Hepatocyte (in vitro differentiated cells): Measurements from ENCODE around the gene SERPINB11.

Experiments used
- EZH2 ChIP-seq: fragments of 200-600 bp; sonication (generic); IDR thresholded peaks from 2 replicates; pipeline ENCODE4 v1.6.1; 2016; ENCODE audit warnings: antibody characterized with exemption, mild to moderate bottlenecking, borderline replicate concordance
- EZH2phosphoT487 ChIP-seq: fragments of 200-600 bp; sonication (generic); IDR thresholded peaks from one replicate; pipeline ENCODE4 v1.6.1; 2018; ENCODE audit warnings: antibody characterized with exemption, mild to moderate bottlenecking, low read depth, moderate library complexity; ENCODE audit not compliant: unreplicated experiment, severe bottlenecking
- TF ChIP-seq, protein P1 (sequence below): fragments of 200-600 bp; sonication (generic); IDR thresholded peaks from 2 replicates; pipeline ENCODE4 v1.5.1; 2016; ENCODE audit warnings: antibody characterized with exemption, mild to moderate bottlenecking; ENCODE audit not compliant: poor library complexity

GRCh38 chr18:63683152-63683551 lies 19.6 kb upstream of the SERPINB11 start:
- TF ChIP-seq, protein P1, sequence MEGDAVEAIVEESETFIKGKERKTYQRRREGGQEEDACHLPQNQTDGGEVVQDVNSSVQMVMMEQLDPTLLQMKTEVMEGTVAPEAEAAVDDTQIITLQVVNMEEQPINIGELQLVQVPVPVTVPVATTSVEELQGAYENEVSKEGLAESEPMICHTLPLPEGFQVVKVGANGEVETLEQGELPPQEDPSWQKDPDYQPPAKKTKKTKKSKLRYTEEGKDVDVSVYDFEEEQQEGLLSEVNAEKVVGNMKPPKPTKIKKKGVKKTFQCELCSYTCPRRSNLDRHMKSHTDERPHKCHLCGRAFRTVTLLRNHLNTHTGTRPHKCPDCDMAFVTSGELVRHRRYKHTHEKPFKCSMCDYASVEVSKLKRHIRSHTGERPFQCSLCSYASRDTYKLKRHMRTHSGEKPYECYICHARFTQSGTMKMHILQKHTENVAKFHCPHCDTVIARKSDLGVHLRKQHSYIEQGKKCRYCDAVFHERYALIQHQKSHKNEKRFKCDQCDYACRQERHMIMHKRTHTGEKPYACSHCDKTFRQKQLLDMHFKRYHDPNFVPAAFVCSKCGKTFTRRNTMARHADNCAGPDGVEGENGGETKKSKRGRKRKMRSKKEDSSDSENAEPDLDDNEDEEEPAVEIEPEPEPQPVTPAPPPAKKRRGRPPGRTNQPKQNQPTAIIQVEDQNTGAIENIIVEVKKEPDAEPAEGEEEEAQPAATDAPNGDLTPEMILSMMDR, result no peak
- TF ChIP-seq EZH2, result no peak
- TF ChIP-seq EZH2phosphoT487, result no peak
